CD4-positive, CD25-positive, alpha-beta regulatory T cell (primary cell): ENCODE data around the gene SLC16A2. TPM values are rescaled to one million over a fixed set of nuclear protein-coding genes. Genes with fewer than 3 reads are reported as not detected.

Experiments
- ATAC-seq, 2 donors: fragments of 150-1000 bp; cut with Tn5 transposase; one replicate each; pipeline ENCODE4 v1.10.0; 2021; ENCODE audit warnings: low read depth in 2 of 2, moderate number of reproducible peaks in 2 of 2, moderate library complexity in 1 of 2
- DNase-seq, 3 donors: peaks; one replicate each; pipeline versions ENCODE4 v3.0.0 to v3.0.0-alpha.2; 2012 to 2022; ENCODE audit warnings: mixed read lengths in 1 of 3
- H3K27ac ChIP-seq: one replicate; pipeline ENCODE4 v1.7.0; 2013; ENCODE audit warnings: mild to moderate bottlenecking, low read length; ENCODE audit not compliant: insufficient read depth, poor library complexity, severe bottlenecking
- H3K27me3 ChIP-seq: one replicate; pipeline ENCODE4 v1.7.0; 2013; ENCODE audit warnings: low read length; ENCODE audit not compliant: control insufficient read depth, insufficient read depth
- H3K36me3 ChIP-seq: one replicate; pipeline ENCODE4 v1.7.0; 2013; ENCODE audit warnings: mild to moderate bottlenecking, low read length, moderate library complexity; ENCODE audit not compliant: control insufficient read depth, insufficient read depth
- H3K4me1 ChIP-seq: 2 replicates; pipeline ENCODE4 v1.7.0; 2013; ENCODE audit warnings: mild to moderate bottlenecking, low read length; ENCODE audit not compliant: insufficient read depth, control insufficient read depth, poor library complexity, severe bottlenecking
- H3K4me3 ChIP-seq: one replicate; pipeline ENCODE4 v1.7.0; 2013; ENCODE audit warnings: low read depth, mild to moderate bottlenecking, low read length, moderate library complexity
- H3K9me3 ChIP-seq, 2 experiments: 1 replicate in 1 of 2; 2 replicates in 1 of 2; pipeline ENCODE4 v1.7.0; 2013; ENCODE audit warnings: low read length in 2 of 2, mild to moderate bottlenecking in 1 of 2, moderate library complexity in 1 of 2; ENCODE audit not compliant: control insufficient read depth in 2 of 2
- H3K27ac Mint-ChIP-seq, 3 donors: one replicate each; pipeline ENCODE4 v1.8.0; 2020 to 2022; ENCODE audit warnings: mild to moderate bottlenecking in 3 of 3, mixed read lengths in 3 of 3, moderate library complexity in 2 of 3
- H3K27me3 Mint-ChIP-seq: one replicate; pipeline ENCODE4 v1.8.0; 2022; ENCODE audit warnings: mild to moderate bottlenecking, mixed read lengths
- H3K36me3 Mint-ChIP-seq: one replicate; pipeline ENCODE4 v1.8.0; 2020; ENCODE audit warnings: mixed read lengths
- H3K4me1 Mint-ChIP-seq, 4 donors: one replicate each; pipeline ENCODE4 v1.8.0; 2020 to 2022; ENCODE audit warnings: mixed read lengths in 4 of 4, mild to moderate bottlenecking in 1 of 4
- H3K4me3 Mint-ChIP-seq, 4 donors: one replicate each; pipeline ENCODE4 v1.8.0; 2020 to 2022; ENCODE audit warnings: mild to moderate bottlenecking in 4 of 4, mixed read lengths in 4 of 4, moderate library complexity in 3 of 4
- H3K9me3 Mint-ChIP-seq, 7 donors: one replicate each; pipeline ENCODE4 v1.8.0; 2020 to 2022; ENCODE audit warnings: mixed read lengths in 7 of 7, mild to moderate bottlenecking in 3 of 7, moderate library complexity in 2 of 7
- polyA plus RNA-seq, 4 donors: library from polyadenylated mRNA; unstranded; fragments of 300-500 nt; fragmentation: Illumina TruSeq; gene quantifications; one replicate each; pipeline ENCODE4 v1.2.3, GENCODE V29; 2021
- total RNA-seq: library from RNA; stranded (reverse); gene quantifications from one replicate; pipeline ENCODE4 v1.2.3, GENCODE V29; 2022

SLC16A2 gene
- total and polyA plus RNA-seq, 5 donors from 2014 or later = 0.15 to 0.17 TPM; not detected in 3

DNA sequence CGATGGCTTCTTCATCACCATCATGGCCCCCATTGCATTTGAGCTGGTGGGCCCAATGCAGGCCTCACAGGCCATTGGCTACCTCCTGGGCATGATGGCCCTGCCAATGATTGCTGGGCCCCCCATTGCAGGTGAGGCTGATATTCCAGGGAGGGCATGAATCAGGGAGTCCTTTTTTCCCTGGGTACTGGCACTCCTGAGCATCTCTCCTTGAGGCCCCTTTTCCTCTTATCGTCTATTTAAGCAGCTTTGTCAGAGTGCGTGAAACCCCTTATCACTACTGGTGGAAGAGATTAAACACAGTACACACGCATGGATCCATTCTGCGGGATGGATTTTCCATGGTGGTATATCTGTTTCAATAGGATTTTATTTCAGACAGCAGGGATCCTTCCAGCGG lies 108.0 kb downstream of the SLC16A2 start:
- DNase-seq (no peak), ATAC-seq (no peak)
- H3K36me3 ChIP-seq = no peaks in the 10 kb centered on the region
- H3K36me3 Mint-ChIP-seq = no peaks in the 10 kb centered on the region
- H3K27me3 ChIP-seq = no peaks in the 10 kb centered on the region
- H3K4me1 ChIP-seq = no peaks in the 10 kb centered on the region
- no peaks in the 10 kb centered on the region for H3K9me3 ChIP-seq
- H3K4me3 ChIP-seq = no peak overlapping the region
- no peaks in the 10 kb centered on the region for H3K4me1 Mint-ChIP-seq
- no peak overlapping the region for H3K4me3 Mint-ChIP-seq
- no peak overlapping the region for H3K27ac ChIP-seq
- H3K27me3 Mint-ChIP-seq = no peaks in the 10 kb centered on the region
- H3K9me3 Mint-ChIP-seq = peaks cover 0 to 1% (median 0%) of the 10 kb centered on the region in 7 donors
- no peak overlapping the region for H3K27ac Mint-ChIP-seq

DNA sequence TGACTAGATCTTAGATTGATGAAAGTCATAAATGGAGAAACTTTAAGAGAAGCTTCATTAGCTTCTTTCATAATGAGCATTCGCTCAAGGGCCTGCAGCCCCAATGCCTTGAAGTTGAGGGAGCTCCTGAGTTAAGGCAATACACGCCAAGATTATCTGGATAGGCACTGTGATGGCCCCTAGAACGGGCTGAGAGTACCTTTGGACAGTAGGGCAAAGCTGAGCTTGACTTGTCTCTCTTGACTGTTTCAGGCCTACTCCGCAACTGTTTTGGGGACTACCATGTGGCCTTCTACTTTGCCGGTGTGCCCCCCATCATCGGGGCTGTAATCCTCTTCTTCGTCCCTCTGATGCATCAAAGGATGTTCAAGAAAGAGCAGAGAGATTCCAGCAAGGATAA lies 109.8 kb downstream of the SLC16A2 start:
- Histone ChIP-seq H3K9me3 (no peaks in the 10 kb centered on the region), H3K36me3 (no peaks in the 10 kb centered on the region), H3K27me3 (no peaks in the 10 kb centered on the region), H3K4me3 (no peak overlapping the region), H3K27ac (no peak overlapping the region), H3K4me1 (peaks cover 4% of the 10 kb centered on the region)
- ATAC-seq (no peak), DNase-seq (no peak)
- Mint-ChIP-seq H3K4me3 (no peak overlapping the region), H3K36me3 (no peaks in the 10 kb centered on the region), H3K4me1 (peaks cover 0 to 14% (median 2%) of the 10 kb centered on the region in 4 donors), H3K27me3 (no peaks in the 10 kb centered on the region), H3K27ac (no peak overlapping the region), H3K9me3 (peaks cover 0 to 1% (median 0%) of the 10 kb centered on the region in 7 donors)

- H3K27me3 Mint-ChIP-seq = peaks cover 4% of the 10 kb centered on the region
- no peaks in the 10 kb centered on the region for H3K36me3 Mint-ChIP-seq
- ATAC-seq (no peak), DNase-seq (no peak)
- Histone ChIP-seq H3K9me3 (no peaks in the 10 kb centered on the region), H3K27ac (no peak overlapping the region), H3K4me3 (no peak overlapping the region), H3K27me3 (no peaks in the 10 kb centered on the region), H3K4me1 (peaks cover 10% of the 10 kb centered on the region), H3K36me3 (no peaks in the 10 kb centered on the region)
- peak overlapping the region in 3 of 4 donors; percentile 22 to 73 (median 36) for H3K4me3 Mint-ChIP-seq
- H3K4me1 Mint-ChIP-seq = peaks cover 0 to 22% (median 2%) of the 10 kb centered on the region in 4 donors
- peaks cover 0 to 1% (median 0%) of the 10 kb centered on the region in 7 donors for H3K9me3 Mint-ChIP-seq
- peak overlapping the region in 2 of 3 donors; percentile 79 to 87 for H3K27ac Mint-ChIP-seq
These were observed 113.3 kb downstream of the SLC16A2 start for GRCh38 chrX:74534569-74535038.

- ATAC-seq = no peak
- H3K36me3 Mint-ChIP-seq = no peaks in the 10 kb centered on the region
- H3K4me3 ChIP-seq = peak overlapping the region; percentile 41
These were observed 113.8 kb downstream of the SLC16A2 start for GRCh38 chrX:74535086-74535407.

GRCh38 chrX:74535408-74536151 lies 114.3 kb downstream of the SLC16A2 start:
- H3K4me1 ChIP-seq = peaks cover 10% of the 10 kb centered on the region
- H3K36me3 Mint-ChIP-seq = no peaks in the 10 kb centered on the region
- DNase-seq (peak; percentile 5 to 38 (median 10)), ATAC-seq (peak; percentile 45 to 50)
- H3K27ac ChIP-seq = peak overlapping the region; percentile 41
- no peaks in the 10 kb centered on the region for H3K9me3 ChIP-seq
- peaks cover 0 to 1% (median 0%) of the 10 kb centered on the region in 7 donors for H3K9me3 Mint-ChIP-seq
- peak overlapping the region; percentile 52 to 87 (median 67) for H3K27ac Mint-ChIP-seq
- no peaks in the 10 kb centered on the region for H3K36me3 ChIP-seq
- peak overlapping the region; percentile 85 to 94 (median 88) for H3K4me3 Mint-ChIP-seq
- H3K27me3 Mint-ChIP-seq = peaks cover 7% of the 10 kb centered on the region
- peaks cover 0 to 22% (median 2%) of the 10 kb centered on the region in 4 donors for H3K4me1 Mint-ChIP-seq
- H3K27me3 ChIP-seq = no peaks in the 10 kb centered on the region
- peak overlapping the region; percentile 41 for H3K4me3 ChIP-seq

More at GRCh38 chrX:74535086-74535407, 113.8 kb downstream of the SLC16A2 start:
- Histone ChIP-seq H3K9me3 (no peaks in the 10 kb centered on the region), H3K27ac (peak overlapping the region; percentile 41), H3K27me3 (no peaks in the 10 kb centered on the region), H3K4me1 (peaks cover 10% of the 10 kb centered on the region), H3K36me3 (no peaks in the 10 kb centered on the region)
- Mint-ChIP-seq H3K27me3 (peaks cover 7% of the 10 kb centered on the region), H3K9me3 (peaks cover 0 to 1% (median 0%) of the 10 kb centered on the region in 7 donors), H3K4me1 (peaks cover 0 to 22% (median 2%) of the 10 kb centered on the region in 4 donors), H3K4me3 (peak overlapping the region; percentile 85 to 94 (median 88)), H3K27ac (peak overlapping the region in 2 of 3 donors; percentile 79 to 87)
- DNase-seq = no peak

DNA sequence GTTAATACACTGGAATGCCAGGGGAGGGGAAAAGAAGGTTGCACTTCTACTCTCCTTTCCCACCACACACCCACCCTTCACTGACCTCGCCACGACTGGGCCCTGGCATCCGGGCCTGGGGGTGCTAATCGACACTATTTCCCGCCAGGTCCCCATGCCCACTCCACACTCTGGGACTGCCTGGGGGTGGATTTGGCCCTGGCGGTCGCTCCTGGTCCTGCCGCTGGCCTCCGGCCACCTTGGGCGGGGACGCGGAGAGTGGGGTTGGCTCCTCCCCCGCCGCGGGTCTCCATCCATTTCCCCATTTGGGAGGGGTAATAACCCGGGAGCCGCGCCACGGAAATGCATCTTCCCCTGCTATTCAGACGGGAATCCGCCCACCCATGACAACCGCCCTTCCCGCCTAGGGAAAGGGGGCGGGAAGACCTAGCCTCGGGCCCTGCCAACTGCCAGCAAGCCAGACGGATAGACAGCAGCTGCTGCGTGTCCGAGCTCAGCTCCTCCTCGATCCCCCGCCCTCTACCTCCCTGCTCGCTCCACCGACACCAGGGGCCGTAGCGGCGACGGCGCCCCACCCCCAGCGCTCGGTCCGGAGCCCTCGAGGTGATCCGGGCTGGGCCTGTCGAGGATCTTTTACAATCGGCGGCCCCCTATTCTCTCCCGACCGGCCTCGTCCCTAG lies 115.0 kb downstream of the SLC16A2 start:
- peak overlapping the region; percentile 85 to 94 (median 88) for H3K4me3 Mint-ChIP-seq

DNA sequence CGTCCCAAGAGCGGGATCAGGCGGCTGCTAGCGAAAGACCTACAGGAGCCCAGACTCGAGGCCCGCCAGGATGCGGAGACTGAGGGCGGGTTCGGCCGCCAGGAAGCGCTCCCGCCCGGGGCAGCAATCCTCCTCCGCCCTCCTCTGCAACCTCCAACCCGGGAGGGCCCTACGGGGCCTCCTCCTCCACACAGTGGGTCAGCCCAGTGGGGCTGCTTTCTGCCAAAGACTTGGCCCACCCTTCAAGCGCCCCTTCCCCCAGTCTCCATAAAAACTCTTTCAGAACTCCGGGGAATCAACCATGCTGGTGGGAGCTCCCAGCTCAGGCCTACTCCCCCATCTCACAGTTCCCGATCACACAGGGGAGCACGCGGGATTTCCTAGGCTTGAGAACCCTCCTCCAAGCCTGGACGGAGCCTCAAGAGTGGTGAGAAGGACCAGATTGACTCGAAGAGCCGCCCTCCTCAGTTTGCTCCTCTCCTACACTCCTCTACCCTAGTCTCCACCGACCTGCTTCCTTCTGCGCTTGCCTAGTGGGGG lies 115.6 kb downstream of the SLC16A2 start:
- peaks cover 7% of the 10 kb centered on the region for H3K27me3 Mint-ChIP-seq
- peaks cover 10% of the 10 kb centered on the region for H3K4me1 ChIP-seq
- no peaks in the 10 kb centered on the region for H3K36me3 Mint-ChIP-seq
- H3K27ac ChIP-seq = no peak overlapping the region
- peaks cover 0 to 22% (median 2%) of the 10 kb centered on the region in 4 donors for H3K4me1 Mint-ChIP-seq
- peak overlapping the region in 2 of 3 donors; percentile 58 to 75 for H3K27ac Mint-ChIP-seq
- peaks cover 0 to 1% (median 0%) of the 10 kb centered on the region in 7 donors for H3K9me3 Mint-ChIP-seq
- ATAC-seq (peak in 1 of 2 donors; percentile 13), DNase-seq (no peak)
- H3K9me3 ChIP-seq = no peaks in the 10 kb centered on the region
- no peaks in the 10 kb centered on the region for H3K36me3 ChIP-seq
- no peak overlapping the region for H3K4me3 ChIP-seq
- no peaks in the 10 kb centered on the region for H3K27me3 ChIP-seq
- peak overlapping the region; percentile 85 to 91 (median 88) for H3K4me3 Mint-ChIP-seq

More for the DNA sequence above, 115.0 kb downstream of the SLC16A2 start:
- H3K4me1 ChIP-seq = peaks cover 10% of the 10 kb centered on the region
- DNase-seq = peak; percentile 11 to 29 (median 17)
- peak; percentile 45 to 52 for ATAC-seq
- peaks cover 0 to 22% (median 2%) of the 10 kb centered on the region in 4 donors for H3K4me1 Mint-ChIP-seq
- no peaks in the 10 kb centered on the region for H3K36me3 Mint-ChIP-seq
- peak overlapping the region; percentile 41 for H3K27ac ChIP-seq
- H3K27ac Mint-ChIP-seq = peak overlapping the region in 1 of 3 donors; percentile 87
- no peaks in the 10 kb centered on the region for H3K27me3 ChIP-seq
- peaks cover 7% of the 10 kb centered on the region for H3K27me3 Mint-ChIP-seq
- H3K4me3 ChIP-seq = peak overlapping the region; percentile 19
- H3K36me3 ChIP-seq = no peaks in the 10 kb centered on the region
- H3K9me3 ChIP-seq = no peaks in the 10 kb centered on the region
- H3K9me3 Mint-ChIP-seq = peaks cover 0 to 1% (median 0%) of the 10 kb centered on the region in 7 donors
